Fibroblast of the aortic adventitia (primary cell): ENCODE measurements around the gene TRPM3. TPM values are rescaled to one million over a fixed set of nuclear protein-coding genes. Genes with fewer than 3 reads are reported as not detected.

Source experiments
- DNase-seq: peaks from one replicate; pipeline ENCODE4 v3.0.0-alpha.2; 2010; ENCODE audit warnings: low read depth
- H3K4me3 ChIP-seq: 2 replicates; pipeline ENCODE4 v1.5.1; 2011; ENCODE audit warnings: low read depth, mild to moderate bottlenecking, control low read depth, low read length, moderate library complexity
- total RNA-seq: library from RNA; depleted of rRNA; stranded (reverse); fragments of >200 nt; gene quantifications from 2 replicates; pipeline ENCODE4 v1.2.3, GENCODE V29; 2012; ENCODE audit warnings: low replicate concordance
- TF ChIP-seq, protein P1 (sequence below): IDR thresholded peaks from 2 replicates; pipeline ENCODE4 v1.5.1; 2011; ENCODE audit warnings: mild to moderate bottlenecking, low read length, control low read depth, inconsistent platforms; ENCODE audit not compliant: insufficient read depth

Gene TRPM3
- total RNA-seq, 1 donor, result 8.8 TPM

DNA sequence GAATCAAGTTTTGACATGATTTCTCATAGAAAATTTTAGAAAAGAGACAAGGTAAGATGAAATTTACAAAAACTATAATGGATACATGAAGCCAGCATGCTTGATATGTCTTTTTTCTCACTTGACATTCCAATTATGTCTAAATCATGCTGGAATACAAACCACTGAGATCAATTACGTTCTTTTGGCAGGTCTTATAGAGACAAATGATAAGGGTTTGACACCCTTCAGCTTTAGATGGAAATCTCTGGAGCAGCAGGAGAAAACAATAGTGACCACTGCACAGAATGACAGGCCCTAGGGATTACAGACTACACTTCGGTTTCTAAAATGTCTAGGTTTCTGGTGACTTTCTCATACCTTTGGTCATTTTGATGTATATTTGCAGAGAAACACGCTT is 342.9 kb downstream of the TRPM3 start:
- DNase-seq, result no peak
- no peak overlapping the region for H3K4me3 ChIP-seq
- TF ChIP-seq, protein P1, sequence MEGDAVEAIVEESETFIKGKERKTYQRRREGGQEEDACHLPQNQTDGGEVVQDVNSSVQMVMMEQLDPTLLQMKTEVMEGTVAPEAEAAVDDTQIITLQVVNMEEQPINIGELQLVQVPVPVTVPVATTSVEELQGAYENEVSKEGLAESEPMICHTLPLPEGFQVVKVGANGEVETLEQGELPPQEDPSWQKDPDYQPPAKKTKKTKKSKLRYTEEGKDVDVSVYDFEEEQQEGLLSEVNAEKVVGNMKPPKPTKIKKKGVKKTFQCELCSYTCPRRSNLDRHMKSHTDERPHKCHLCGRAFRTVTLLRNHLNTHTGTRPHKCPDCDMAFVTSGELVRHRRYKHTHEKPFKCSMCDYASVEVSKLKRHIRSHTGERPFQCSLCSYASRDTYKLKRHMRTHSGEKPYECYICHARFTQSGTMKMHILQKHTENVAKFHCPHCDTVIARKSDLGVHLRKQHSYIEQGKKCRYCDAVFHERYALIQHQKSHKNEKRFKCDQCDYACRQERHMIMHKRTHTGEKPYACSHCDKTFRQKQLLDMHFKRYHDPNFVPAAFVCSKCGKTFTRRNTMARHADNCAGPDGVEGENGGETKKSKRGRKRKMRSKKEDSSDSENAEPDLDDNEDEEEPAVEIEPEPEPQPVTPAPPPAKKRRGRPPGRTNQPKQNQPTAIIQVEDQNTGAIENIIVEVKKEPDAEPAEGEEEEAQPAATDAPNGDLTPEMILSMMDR, result no peak

DNA sequence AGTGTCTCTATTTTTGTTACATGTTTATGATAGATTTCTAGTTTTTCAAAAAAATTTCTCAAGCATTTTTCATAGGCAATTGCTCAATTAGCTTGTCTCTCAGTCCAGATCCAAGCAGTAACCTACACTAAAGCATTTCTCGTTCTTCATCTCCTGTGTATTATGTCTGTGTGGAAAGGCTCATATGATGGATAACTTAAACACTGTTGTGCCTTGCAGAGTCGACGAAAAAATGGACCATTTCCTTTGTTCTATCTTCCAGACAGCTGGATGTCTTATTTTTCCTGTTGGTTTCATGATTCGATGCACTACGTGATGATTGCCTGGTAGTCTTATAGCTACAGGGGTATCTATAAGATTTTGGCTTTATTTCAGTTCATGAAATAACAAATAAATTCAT is 347.8 kb downstream of the TRPM3 start:
- H3K4me3 ChIP-seq, result no peak overlapping the region
- no peak for DNase-seq
- TF ChIP-seq, protein P1, result no peak

DNA sequence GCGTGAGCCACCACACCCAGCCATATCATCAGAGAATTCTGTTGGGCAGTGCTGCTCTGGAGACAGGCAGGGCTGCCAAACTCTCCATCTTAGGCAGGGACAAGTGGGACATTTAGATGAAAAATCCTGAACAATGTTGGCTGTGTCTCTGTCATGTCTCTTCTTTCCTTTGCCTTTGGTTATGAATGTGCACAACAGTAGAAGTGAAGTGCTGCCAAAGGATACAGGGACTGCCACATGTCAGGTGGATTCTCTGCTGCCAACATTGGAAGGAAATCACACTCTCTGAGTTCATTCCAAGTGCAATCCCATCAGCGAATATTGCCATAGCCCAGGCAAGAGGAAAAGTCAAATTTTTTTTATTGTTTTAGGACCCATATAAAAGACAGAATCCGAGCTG is 348.8 kb downstream of the TRPM3 start:
- no peak overlapping the region for H3K4me3 ChIP-seq
- DNase-seq, result no peak
- TF ChIP-seq, protein P1, result no peak

DNA sequence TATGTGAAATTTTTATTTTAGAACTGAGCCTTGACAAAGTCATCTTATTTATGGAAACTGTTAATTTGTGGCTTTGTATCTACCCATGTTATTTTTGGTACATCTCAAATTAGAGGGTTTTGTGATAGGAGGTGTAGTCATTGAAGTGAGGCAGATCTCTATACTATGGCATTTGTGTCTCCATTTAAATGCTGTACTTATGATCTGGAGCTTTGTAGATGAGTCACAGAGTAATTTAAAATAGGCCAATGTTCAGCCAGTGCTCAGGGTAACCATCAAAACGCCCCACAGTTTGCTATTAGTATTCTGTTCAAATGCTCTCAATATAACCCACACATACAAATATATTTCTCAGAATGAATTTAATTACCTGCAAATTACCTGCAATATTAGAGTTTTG is 355.5 kb downstream of the TRPM3 start:
- DNase-seq, result no peak
- TF ChIP-seq, protein P1, result no peak
- no peak overlapping the region for H3K4me3 ChIP-seq

DNA sequence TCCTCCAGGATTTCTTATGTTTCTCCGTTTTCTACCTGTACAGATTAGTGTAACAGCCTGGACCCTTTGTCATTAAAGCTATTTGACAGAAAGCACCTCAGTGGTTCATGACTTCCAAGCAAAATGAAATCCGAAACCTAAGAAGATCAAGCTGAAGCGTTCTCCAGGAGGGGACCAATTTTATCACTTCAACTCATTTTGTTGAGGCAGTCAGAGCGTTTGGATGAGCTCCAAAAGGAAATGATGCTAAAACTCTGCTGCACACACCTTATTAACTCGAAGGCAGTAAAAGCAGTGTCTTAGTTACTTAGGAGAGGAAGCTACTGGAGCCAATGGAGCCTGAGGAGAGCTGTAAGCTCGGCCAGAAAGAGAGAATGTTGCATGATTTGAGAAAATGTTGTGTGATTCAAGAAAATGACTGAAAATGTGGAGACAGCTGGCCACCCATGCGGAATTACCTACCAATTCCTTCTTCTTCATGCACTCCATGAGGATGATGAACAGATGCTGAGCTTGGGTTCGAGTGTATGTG is 360.2 kb downstream of the TRPM3 start:
- no peak overlapping the region for H3K4me3 ChIP-seq
- TF ChIP-seq, protein P1, result no peak
- no peak for DNase-seq

DNA sequence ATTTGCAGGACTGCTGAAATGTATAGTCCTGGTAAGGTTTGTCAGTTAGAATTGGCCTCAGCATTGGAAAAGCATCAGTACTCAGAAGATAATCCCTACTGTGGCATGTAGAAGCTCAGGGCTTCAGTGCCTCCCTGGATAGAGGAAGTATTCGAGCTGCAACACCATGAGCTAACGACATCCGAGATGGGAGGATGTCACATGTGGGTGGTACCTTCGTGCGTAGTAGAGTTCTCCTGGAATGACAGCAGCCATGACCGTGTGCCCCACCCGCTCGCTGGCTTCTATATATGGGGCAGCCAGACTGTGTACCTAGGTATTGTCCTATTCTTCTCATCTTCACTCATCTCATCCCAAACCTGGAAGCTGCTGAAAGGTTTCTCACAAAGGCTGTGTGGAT is 361.2 kb downstream of the TRPM3 start:
- DNase-seq, result no peak
- no peak overlapping the region for H3K4me3 ChIP-seq
- TF ChIP-seq, protein P1, result no peak

DNA sequence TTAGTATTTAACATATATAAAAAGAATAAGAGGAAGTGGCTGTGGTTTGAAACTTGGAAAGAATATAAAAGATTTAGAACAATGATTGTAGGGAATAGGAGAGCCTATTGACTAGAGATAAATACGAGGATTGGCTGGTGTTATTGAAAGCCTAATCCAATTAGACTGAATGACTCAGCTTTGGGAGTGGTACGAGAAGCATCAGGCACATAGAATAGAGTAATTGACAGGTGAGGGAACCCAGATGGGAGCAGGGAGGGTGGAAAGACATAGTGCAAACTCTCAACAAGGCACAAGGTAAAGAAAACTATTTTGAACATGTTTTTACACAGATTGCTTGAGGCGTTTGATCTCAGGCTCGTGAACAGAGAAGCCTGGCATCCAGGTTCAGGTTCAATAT is 368.1 kb downstream of the TRPM3 start:
- no peak overlapping the region for H3K4me3 ChIP-seq
- TF ChIP-seq, protein P1, result no peak
- DNase-seq, result peak; percentile 37
